Hepatocyte (in vitro differentiated cells): ENCODE data around the gene MPST. TPM values are rescaled to one million over a fixed set of nuclear protein-coding genes. Genes with fewer than 3 reads are reported as not detected.

ENCODE experiments used
- DNase-seq: peaks from one replicate; pipeline ENCODE4 v3.0.0-alpha.2; 2016; ENCODE audit warnings: low spot score
- H2AFZ ChIP-seq: fragments of 200-600 bp; sonication (generic); 2 replicates; pipeline ENCODE4 v1.6.0; 2016; ENCODE audit warnings: antibody characterized with exemption, mild to moderate bottlenecking
- H3K27ac ChIP-seq: fragments of 200-600 bp; sonication (generic); 2 replicates; pipeline ENCODE4 v1.5.1; 2016; ENCODE audit warnings: mild to moderate bottlenecking
- H3K27me3 ChIP-seq: fragments of 200-600 bp; sonication (generic); 2 replicates; pipeline ENCODE4 v1.6.1; 2016
- H3K36me3 ChIP-seq: fragments of 200-600 bp; sonication (generic); replicated peaks from 2 replicates; pipeline ENCODE4 v1.5.1; 2016; ENCODE audit warnings: low read depth; ENCODE audit not compliant: insufficient read depth
- H3K4me1 ChIP-seq: fragments of 200-600 bp; sonication (generic); 2 replicates; pipeline ENCODE4 v1.5.1; 2016; ENCODE audit warnings: mild to moderate bottlenecking, moderate library complexity; ENCODE audit not compliant: insufficient read depth
- H3K4me2 ChIP-seq: fragments of 200-600 bp; sonication (generic); 2 replicates; pipeline ENCODE4 v1.6.0; 2016
- H3K4me3 ChIP-seq: fragments of 200-600 bp; sonication (generic); 2 replicates; pipeline ENCODE4 v1.5.1; 2016; ENCODE audit warnings: mild to moderate bottlenecking
- H3K79me2 ChIP-seq: fragments of 200-600 bp; sonication (generic); 2 replicates; pipeline ENCODE4 v1.6.0; 2017; ENCODE audit warnings: mild to moderate bottlenecking
- H3K9me2 ChIP-seq: fragments of 200-600 bp; sonication (generic); replicated peaks from 2 replicates; pipeline ENCODE4 v1.6.0; 2017; ENCODE audit warnings: mild to moderate bottlenecking; ENCODE audit not compliant: insufficient read depth
- H3K9me3 ChIP-seq: fragments of 200-600 bp; sonication (generic); 2 replicates; pipeline ENCODE4 v1.5.1; 2016; ENCODE audit warnings: low read depth, mild to moderate bottlenecking
- H4K20me1 ChIP-seq: fragments of 200-600 bp; sonication (generic); 2 replicates; pipeline ENCODE4 v1.6.0; 2016; ENCODE audit warnings: mild to moderate bottlenecking; ENCODE audit not compliant: insufficient read depth, poor library complexity, severe bottlenecking
- CTCF ChIP-seq: fragments of 200-600 bp; sonication (generic); IDR thresholded peaks from 2 replicates; pipeline ENCODE4 v1.5.1; 2016; ENCODE audit warnings: antibody characterized with exemption, mild to moderate bottlenecking; ENCODE audit not compliant: poor library complexity
- EZH2 ChIP-seq: fragments of 200-600 bp; sonication (generic); IDR thresholded peaks from 2 replicates; pipeline ENCODE4 v1.6.1; 2016; ENCODE audit warnings: antibody characterized with exemption, mild to moderate bottlenecking, borderline replicate concordance
- EZH2phosphoT487 ChIP-seq: fragments of 200-600 bp; sonication (generic); IDR thresholded peaks from one replicate; pipeline ENCODE4 v1.6.1; 2018; ENCODE audit warnings: antibody characterized with exemption, mild to moderate bottlenecking, low read depth, moderate library complexity; ENCODE audit not compliant: unreplicated experiment, severe bottlenecking
- WGBS: methylation state at CpG from one replicate; pipeline ENCODE4 v1.1.6; 2016; ENCODE audit warnings: low lambda C conversion rate; ENCODE audit errors: missing lambda C conversion rate; 5-methylcytosine and 5-hydroxymethylcytosine counted together
- polyA plus RNA-seq: library from polyadenylated mRNA; unstranded; fragments of >200 nt; fragmentation: Nextera tagmentation; extraction: Ambion mirVana; gene quantifications from 2 replicates; pipeline ENCODE4 v1.2.1, GENCODE V29; 2016
- total RNA-seq: library from RNA; depleted of rRNA; stranded (reverse); fragments of >200 nt; gene quantifications from 2 replicates; pipeline ENCODE4 v1.2.3, GENCODE V29; 2014

Gene MPST
- total and polyA plus RNA-seq, 2 experiments from 2014 or later = 136 to 193 TPM

- H2AFZ ChIP-seq = no peak overlapping the region
- H3K4me3 ChIP-seq = no peak overlapping the region
- no peaks in the 10 kb centered on the region for H3K9me3 ChIP-seq
- peaks cover 34% of the 10 kb centered on the region for H3K4me1 ChIP-seq
- no peaks in the 10 kb centered on the region for H3K27me3 ChIP-seq
- TF ChIP-seq CTCF (no peak), EZH2phosphoT487 (no peak), EZH2 (no peak)
- peak overlapping the region; percentile 94 for H3K27ac ChIP-seq
- no peaks in the 10 kb centered on the region for H3K79me2 ChIP-seq
- peak; percentile 93 for DNase-seq
- 39% methylated on average over 18 of the region's 18 CpGs for WGBS
- no peaks in the 10 kb centered on the region for H4K20me1 ChIP-seq
- no peaks in the 10 kb centered on the region for H3K9me2 ChIP-seq
- peak overlapping the region; percentile 65 for H3K4me2 ChIP-seq
- H3K36me3 ChIP-seq = no peaks in the 10 kb centered on the region
These were observed 13.3 kb downstream of the MPST start for GRCh38 chr22:37032535-37033460.

GRCh38 chr22:37033605-37034430 is 14.3 kb downstream of the MPST start:
- 80% methylated on average over 23 of the region's 23 CpGs for WGBS
- H2AFZ ChIP-seq = no peak overlapping the region
- H3K4me2 ChIP-seq = peak overlapping the region; percentile 46
- H3K4me1 ChIP-seq = peaks cover 34% of the 10 kb centered on the region
- no peak for TF ChIP-seq EZH2
- no peak for TF ChIP-seq CTCF
- no peak for TF ChIP-seq EZH2phosphoT487
- no peaks in the 10 kb centered on the region for H3K79me2 ChIP-seq
- H3K9me3 ChIP-seq = no peaks in the 10 kb centered on the region
- no peaks in the 10 kb centered on the region for H3K27me3 ChIP-seq
- H3K4me3 ChIP-seq = no peak overlapping the region
- no peaks in the 10 kb centered on the region for H4K20me1 ChIP-seq
- peak; percentile 38 for DNase-seq
- H3K36me3 ChIP-seq = no peaks in the 10 kb centered on the region
- H3K27ac ChIP-seq = peak overlapping the region; percentile 91
- H3K9me2 ChIP-seq = no peaks in the 10 kb centered on the region

GRCh38 chr22:37036655-37037377 is 17.3 kb downstream of the MPST start:
- WGBS = 86% methylated on average over 11 of the region's 11 CpGs
- DNase-seq = no peak

More at GRCh38 chr22:37036655-37037377, 17.3 kb downstream of the MPST start:
- H3K36me3 ChIP-seq = no peaks in the 10 kb centered on the region
- H3K9me3 ChIP-seq = no peaks in the 10 kb centered on the region
- no peak overlapping the region for H3K27ac ChIP-seq
- H3K4me3 ChIP-seq = no peak overlapping the region
- H3K4me1 ChIP-seq = peaks cover 28% of the 10 kb centered on the region
- H3K27me3 ChIP-seq = no peaks in the 10 kb centered on the region
- no peak overlapping the region for H2AFZ ChIP-seq
- H4K20me1 ChIP-seq = no peaks in the 10 kb centered on the region
- H3K79me2 ChIP-seq = no peaks in the 10 kb centered on the region
- TF ChIP-seq EZH2phosphoT487 (no peak), CTCF (no peak), EZH2 (no peak)
- H3K4me2 ChIP-seq = no peak overlapping the region
- H3K9me2 ChIP-seq = no peaks in the 10 kb centered on the region
